Skeletal muscle satellite cell (primary cell): ENCODE measurements around the gene ACP7.
"Not testable (repeated sequence)": the region's sequence is repeated elsewhere in the genome, so short reads cannot be mapped to it uniquely, and the experiment has no call there.

Source experiments
- H3K27me3 ChIP-seq: 2 replicates; pipeline ENCODE4 v1.7.0; 2013; ENCODE audit warnings: low read length; ENCODE audit not compliant: control insufficient read depth, insufficient read depth
- H3K36me3 ChIP-seq: 2 replicates; pipeline ENCODE4 v1.7.0; 2013; ENCODE audit warnings: mild to moderate bottlenecking, control low read depth, low read length; ENCODE audit not compliant: insufficient read depth
- H3K4me1 ChIP-seq: 2 replicates; pipeline ENCODE4 v1.7.0; 2013; ENCODE audit warnings: low read length; ENCODE audit not compliant: control insufficient read depth, insufficient read depth
- H3K4me2 ChIP-seq: 2 replicates; pipeline ENCODE4 v1.7.0; 2013; ENCODE audit warnings: mild to moderate bottlenecking, low read length
- H3K4me3 ChIP-seq: 2 replicates; pipeline ENCODE4 v1.7.0; 2013; ENCODE audit warnings: low read length
- H3K9ac ChIP-seq: 2 replicates; pipeline ENCODE4 v1.7.0; 2013; ENCODE audit warnings: mild to moderate bottlenecking, low read depth, low read length, moderate library complexity
- H3K9me3 ChIP-seq: replicated peaks from 2 replicates; pipeline ENCODE4 v1.7.0; 2013; ENCODE audit warnings: mild to moderate bottlenecking, control low read depth, low read length

ACP7 gene

DNA sequence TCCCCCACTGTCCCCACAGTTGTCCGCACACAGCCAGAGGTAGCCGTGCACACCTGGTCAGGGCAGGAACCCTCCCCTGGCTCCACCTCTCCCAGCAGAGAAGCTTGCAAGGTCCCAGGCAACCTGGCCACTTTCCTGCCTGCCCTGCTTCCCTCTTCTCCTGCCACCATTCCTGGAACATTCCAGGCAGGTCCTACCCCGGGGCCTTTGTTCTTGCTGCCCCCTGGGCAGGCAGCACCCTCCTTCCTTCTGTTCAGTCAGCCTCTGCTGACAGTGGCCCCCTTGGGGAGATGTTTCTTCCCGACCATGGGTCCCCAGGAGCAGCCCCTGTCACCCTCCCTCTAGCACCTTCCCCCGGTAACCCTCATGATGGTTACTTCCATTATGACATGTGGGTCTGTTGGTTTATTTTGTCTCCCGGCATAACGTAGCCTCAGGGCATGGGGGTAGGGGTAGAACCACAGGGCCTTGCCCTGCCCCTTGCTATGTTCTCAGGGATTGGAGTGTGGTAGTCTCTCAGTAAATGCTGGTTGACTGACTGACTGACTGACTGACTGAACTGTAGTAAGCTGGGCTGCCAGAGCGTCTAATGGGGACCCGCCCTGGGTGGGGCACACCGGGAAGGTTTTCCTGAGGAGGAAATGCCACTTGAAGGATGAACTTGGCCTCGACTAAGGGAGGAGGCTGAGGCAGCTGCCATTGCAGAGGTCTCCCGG lies 52.2 kb downstream of the ACP7 start:
- no peak overlapping the region for H3K9ac ChIP-seq

DNA sequence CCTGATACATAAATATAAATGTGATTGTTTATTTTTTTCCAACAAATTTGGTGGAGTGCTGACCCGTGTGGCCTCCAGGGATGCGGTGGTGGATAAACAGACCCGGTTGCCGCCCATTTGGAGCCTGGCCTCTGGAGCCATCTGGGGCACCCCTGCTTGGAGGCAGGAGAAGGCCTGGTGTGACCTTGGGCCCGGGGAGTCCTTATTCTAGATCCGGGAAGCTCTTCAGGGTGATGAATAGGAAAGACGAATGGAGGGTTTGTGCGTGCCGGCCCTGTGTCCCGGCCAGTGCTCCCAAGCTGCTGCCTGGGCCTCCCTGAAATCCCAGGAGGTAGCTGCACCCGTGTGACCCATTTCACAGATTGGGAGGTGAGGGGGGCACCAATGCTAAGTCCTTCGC lies 53.0 kb downstream of the ACP7 start:
- Histone ChIP-seq H3K27me3 (no peaks in the 10 kb centered on the region), H3K4me1 (no peaks in the 10 kb centered on the region)

More for the DNA sequence above, 52.2 kb downstream of the ACP7 start:
- no peaks in the 10 kb centered on the region for H3K36me3 ChIP-seq
- H3K9me3 ChIP-seq, result no peaks in the 10 kb centered on the region
- H3K4me2 ChIP-seq, result no peak overlapping the region
- H3K4me1 ChIP-seq, result peaks cover 4% of the 10 kb centered on the region
- no peaks in the 10 kb centered on the region for H3K27me3 ChIP-seq
- H3K4me3 ChIP-seq, result no peak overlapping the region

DNA sequence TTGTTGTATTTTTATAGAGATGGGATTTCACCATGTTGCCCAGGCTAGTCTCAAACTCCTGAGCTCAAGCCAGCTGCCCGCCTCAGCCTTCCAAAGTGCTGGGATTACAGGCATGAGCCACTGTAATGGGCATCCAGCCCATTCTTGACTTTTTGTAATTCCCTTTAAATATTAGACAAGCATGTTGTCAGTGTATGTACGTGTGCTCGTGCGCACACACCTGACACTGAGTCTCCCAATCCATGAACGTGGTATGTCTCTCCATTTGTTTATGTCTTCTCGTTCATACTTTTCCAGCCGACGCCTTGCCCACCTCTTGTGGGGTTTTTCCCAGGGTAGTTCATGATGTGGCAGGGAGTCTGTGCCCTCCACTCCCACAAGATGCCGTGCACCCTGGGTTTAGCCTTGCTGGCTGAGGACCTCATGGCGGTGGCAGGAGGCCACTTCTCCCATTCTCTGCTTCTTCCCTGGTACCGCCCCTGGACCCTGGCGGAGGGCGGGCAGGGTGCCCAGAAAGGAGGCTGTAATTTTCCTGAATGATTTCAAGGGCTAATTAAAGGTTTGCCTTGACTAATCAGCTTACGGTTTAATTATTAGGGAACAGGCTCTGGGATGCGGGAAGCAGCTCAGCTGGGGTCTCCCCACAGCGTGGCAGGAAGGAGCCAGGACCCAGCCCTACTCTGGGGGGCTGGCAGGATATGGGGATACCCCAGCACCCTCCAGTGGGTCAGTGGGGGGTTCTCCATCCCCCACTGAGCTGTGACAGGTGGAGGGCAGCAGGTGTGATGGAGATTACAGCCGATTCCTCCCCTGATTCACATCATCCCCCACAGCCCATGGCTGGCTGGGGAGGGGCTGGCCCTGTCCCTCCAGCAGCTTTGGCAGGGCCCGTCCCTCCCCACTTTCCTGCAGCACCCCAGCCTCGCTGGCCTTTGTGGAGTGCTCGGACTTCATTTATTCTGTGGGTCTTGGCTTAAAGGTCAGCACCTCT lies 54.3 kb downstream of the ACP7 start:
- no peaks in the 10 kb centered on the region for H3K27me3 ChIP-seq
- H3K4me3 ChIP-seq, result no peak overlapping the region
- no peaks in the 10 kb centered on the region for H3K4me1 ChIP-seq
- H3K36me3 ChIP-seq, result no peaks in the 10 kb centered on the region
- no peak overlapping the region for H3K9ac ChIP-seq
- H3K9me3 ChIP-seq, result no peaks in the 10 kb centered on the region
- no peak overlapping the region for H3K4me2 ChIP-seq

More for the DNA sequence above, 53.0 kb downstream of the ACP7 start:
- no peak overlapping the region for H3K4me3 ChIP-seq
- H3K9me3 ChIP-seq, result no peaks in the 10 kb centered on the region
- H3K4me2 ChIP-seq, result no peak overlapping the region
- H3K9ac ChIP-seq, result no peak overlapping the region
- no peaks in the 10 kb centered on the region for H3K36me3 ChIP-seq

DNA sequence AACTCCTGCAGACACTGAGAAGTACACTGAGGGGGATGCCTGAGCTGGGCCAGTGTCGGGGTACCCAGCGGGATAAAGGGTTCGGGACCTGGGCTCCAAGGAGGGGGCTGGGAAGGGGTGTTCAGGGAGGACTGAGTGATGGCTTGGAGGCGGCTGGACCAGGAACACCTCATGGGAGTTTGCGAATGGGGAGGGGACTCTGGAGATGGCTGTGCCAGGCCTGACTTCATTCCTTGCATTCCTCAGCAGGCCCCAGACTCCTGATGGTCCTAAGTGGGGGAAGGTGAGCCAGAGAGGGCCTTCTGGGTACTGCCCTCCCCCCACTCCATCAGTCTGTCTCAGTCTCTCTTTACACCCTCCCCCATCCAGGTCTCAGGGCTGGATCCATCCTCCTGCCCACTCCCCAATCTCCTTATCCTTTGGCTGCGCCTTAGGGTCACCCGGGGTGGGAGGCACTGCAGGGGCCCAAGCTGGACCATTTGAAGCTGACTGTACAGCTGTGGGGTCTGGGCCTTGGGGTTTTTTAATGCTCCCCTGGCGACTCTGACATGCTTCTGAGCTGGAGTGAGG lies 55.2 kb downstream of the ACP7 start:
- Histone ChIP-seq H3K27me3 (no peaks in the 10 kb centered on the region), H3K9ac (no peak overlapping the region), H3K36me3 (no peaks in the 10 kb centered on the region), H3K4me2 (no peak overlapping the region), H3K4me1 (peaks cover 3% of the 10 kb centered on the region), H3K9me3 (no peaks in the 10 kb centered on the region), H3K4me3 (no peak overlapping the region)

DNA sequence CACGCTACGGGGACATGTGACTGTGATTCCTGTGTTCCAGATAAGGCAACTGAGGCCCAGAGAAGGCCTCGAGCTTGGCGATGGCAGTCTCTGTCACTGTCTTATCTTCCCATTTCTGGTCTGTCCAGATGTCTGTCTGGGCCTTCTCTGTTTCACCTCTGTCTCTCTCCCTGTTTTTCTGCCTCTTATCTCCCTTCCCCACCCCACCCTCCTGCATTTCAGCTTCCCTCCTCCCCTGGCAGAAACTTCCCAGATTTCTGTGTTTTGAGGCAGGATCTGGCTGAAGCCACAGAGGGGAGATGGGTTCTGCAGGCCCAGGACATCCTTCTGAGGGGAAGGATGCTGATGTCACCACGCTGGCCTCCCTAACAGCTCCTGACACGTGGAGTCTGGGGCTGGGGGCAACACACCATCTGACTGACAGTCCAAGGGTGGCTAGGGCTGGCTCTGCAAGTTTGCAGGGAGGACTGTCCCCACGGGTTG lies 55.8 kb downstream of the ACP7 start:
- Histone ChIP-seq H3K4me2 (no peak overlapping the region), H3K4me1 (peaks cover 5% of the 10 kb centered on the region), H3K9me3 (no peaks in the 10 kb centered on the region), H3K27me3 (no peaks in the 10 kb centered on the region), H3K4me3 (no peak overlapping the region), H3K9ac (no peak overlapping the region), H3K36me3 (no peaks in the 10 kb centered on the region)

DNA sequence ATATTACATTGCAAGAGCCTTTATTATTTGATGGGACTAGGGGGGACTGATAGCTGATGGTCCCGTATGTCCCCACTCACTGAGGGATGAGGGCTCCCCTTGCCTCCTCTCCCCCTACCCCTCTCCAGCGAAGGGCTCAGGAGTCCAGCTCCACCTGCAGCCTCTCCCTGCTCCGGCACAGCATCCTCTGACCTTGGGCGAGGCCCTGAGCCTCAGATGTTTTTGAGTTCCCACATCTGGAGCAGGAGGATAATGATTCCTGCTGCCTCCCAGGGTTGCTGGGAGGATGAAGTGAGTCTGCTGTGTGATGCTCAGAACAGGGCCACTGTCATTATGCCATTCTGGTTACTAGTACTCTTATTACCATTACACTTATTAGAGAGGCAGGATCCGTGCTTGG lies 56.4 kb downstream of the ACP7 start:
- H3K9me3 ChIP-seq, result no peaks in the 10 kb centered on the region
- no peak overlapping the region for H3K9ac ChIP-seq
- H3K4me3 ChIP-seq, result no peak overlapping the region
- H3K27me3 ChIP-seq, result no peaks in the 10 kb centered on the region
- no peak overlapping the region for H3K4me2 ChIP-seq
- peaks cover 5% of the 10 kb centered on the region for H3K4me1 ChIP-seq
- no peaks in the 10 kb centered on the region for H3K36me3 ChIP-seq

DNA sequence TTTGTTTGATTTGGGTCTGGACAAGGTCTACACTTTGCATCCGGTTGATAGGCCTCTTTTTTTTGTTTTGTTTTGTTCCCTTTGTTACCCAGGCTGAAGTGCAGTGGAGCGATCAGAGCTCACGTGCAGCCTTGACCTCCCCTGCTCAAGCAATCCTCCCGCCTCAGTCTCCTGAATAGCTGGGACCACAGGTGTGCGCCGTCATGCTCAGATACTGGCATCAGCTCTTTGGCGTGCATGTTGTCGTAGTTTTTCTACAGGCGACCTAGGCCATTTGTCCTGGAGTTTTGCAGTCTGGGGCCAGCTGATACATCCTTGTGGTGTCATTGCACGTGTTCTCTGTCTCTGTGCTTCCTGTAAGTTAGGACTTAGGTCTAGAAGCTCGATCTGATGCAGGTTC lies 57.8 kb downstream of the ACP7 start:
- H3K27me3 ChIP-seq, result no peaks in the 10 kb centered on the region
- H3K4me3 ChIP-seq, result no peak overlapping the region
- H3K9me3 ChIP-seq, result no peaks in the 10 kb centered on the region
- no peaks in the 10 kb centered on the region for H3K36me3 ChIP-seq
- no peak overlapping the region for H3K9ac ChIP-seq
- peaks cover 5% of the 10 kb centered on the region for H3K4me1 ChIP-seq
- H3K4me2 ChIP-seq, result no peak overlapping the region

DNA sequence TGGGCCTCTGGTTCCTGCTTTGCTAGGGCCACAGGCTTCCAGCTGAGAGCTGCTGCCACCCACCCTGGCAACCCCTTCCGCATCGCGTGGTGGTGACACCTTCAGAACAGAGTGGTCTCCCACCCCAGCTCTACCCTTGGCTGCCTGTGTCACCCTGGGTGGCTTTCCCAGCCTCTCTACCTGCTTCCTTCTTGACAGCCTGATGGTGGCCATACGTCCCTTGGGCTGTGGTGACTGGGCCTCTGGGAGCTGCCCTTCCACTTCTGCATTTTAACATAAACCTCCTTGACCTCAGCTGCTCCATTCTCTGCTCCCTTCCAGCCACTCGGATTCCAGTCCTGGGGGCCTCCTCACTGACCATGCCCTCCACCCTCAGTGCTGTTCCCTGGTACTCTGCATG lies 58.5 kb downstream of the ACP7 start:
- Histone ChIP-seq H3K9ac (no peak overlapping the region), H3K27me3 (no peaks in the 10 kb centered on the region), H3K4me2 (no peak overlapping the region), H3K36me3 (no peaks in the 10 kb centered on the region), H3K4me1 (peaks cover 5% of the 10 kb centered on the region), H3K9me3 (no peaks in the 10 kb centered on the region), H3K4me3 (no peak overlapping the region)

DNA sequence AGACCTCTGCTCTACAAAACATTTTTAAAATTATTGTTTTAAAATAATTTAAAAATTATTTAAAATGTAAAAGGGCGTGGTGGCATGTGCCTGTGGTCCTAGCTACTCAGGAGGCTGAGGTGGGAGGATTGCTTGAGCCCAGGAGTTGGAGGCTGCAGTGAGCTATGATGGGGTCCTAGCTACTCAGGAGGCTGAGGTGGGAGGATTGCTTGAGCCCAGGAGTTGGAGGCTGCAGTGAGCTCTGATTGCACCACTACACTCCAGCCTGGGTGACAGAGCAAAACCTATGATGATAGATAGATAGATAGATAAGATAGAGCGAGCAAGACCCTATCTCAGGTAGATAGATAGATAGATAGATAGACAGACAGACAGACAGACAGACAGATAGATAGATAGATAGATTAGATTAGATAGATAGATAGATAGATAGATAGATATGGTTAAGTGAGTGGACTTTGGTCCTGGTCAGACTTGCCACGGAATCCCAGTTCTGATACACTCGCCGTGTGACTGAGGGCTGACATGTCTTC lies 59.7 kb downstream of the ACP7 start:
- not testable (repeated sequence) for H3K4me1 ChIP-seq, H3K9ac ChIP-seq, H3K4me3 ChIP-seq, H3K27me3 ChIP-seq, H3K9me3 ChIP-seq, H3K36me3 ChIP-seq, H3K4me2 ChIP-seq

DNA sequence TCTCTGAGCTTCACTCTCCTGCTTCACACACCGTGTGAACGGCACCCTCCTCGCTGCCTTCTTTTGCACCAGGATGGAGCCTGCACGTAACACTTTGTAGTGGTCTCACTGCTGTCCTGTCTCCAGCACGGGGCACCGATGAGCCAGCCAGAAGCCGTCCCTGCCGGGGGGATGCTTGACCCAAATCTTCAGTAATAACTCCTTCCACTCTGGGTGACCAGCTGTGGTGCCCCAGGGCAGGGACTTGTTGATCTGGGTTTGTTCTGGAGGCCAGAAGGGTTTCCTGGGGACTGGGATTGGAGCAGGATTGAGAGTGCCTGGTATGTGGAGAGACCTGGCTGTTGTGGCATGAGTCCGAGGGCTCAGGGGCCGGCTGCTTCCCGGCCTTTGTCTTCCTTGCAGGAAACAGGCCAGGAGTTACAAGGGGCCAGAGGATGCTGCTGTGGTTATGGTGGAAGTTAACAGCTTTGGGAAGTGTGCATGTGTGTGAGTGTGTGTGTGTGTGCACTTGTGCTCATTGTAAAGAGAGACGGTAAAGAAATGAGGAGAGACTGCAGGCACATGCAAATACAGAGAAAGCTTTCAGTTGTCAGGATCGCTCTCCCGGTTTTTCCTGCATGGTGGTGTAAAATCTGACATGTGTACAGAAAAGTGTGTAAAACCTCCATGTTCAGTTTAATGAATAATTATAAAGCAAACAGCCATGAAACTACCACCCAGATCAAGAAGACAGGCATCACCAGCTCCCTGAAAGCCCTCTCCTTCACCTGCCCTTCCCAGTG lies 60.3 kb downstream of the ACP7 start:
- Histone ChIP-seq H3K36me3 (peaks cover 2% of the 10 kb centered on the region), H3K27me3 (no peaks in the 10 kb centered on the region), H3K4me2 (no peak overlapping the region), H3K4me3 (no peak overlapping the region), H3K9me3 (no peaks in the 10 kb centered on the region), H3K9ac (no peak overlapping the region), H3K4me1 (peaks cover 5% of the 10 kb centered on the region)
